ENCODE measurements around the gene ERVW-1. TPM values are rescaled to one million over a fixed set of nuclear protein-coding genes. Genes with fewer than 3 reads are reported as not detected.

Gene ERVW-1
- total and polyA plus RNA-seq, 12 donors, result 0.06 TPM; not detected in 11

GRCh38 chr7:92466682-92467081 lies 11.1 kb downstream of the ERVW-1 start:
- H3K27ac ChIP-seq, result no peak overlapping the region
- no peaks in the 10 kb centered on the region for H3K4me1 ChIP-seq (replicated peaks in 1 of 2)
- no peaks in the 10 kb centered on the region for H3K36me3 ChIP-seq (replicated peaks in 1 of 2)
- intact Hi-C loops (cut with DNase I), result no loop called here
- no peaks in the 10 kb centered on the region for H3K27me3 ChIP-seq
- TF ChIP-seq CTCF (IDR thresholded peaks at IDR 0.05) (no peak), POLR2A (IDR thresholded peaks at IDR 0.05) (no peak)
- no peak for DNase-seq
- H3K9me3 ChIP-seq (replicated peaks in 1 of 3), result no peaks in the 10 kb centered on the region
- no peak overlapping the region for H3K4me3 ChIP-seq
- 75 to 93% (median 90%) methylated on average over 2 of the region's 2 CpGs for WGBS, 4 donors

- no peaks in the 10 kb centered on the region for H3K36me3 ChIP-seq (replicated peaks in 1 of 2)
- H3K4me1 ChIP-seq (replicated peaks in 1 of 2), result no peaks in the 10 kb centered on the region
- H3K9me3 ChIP-seq (replicated peaks in 1 of 3), result no peaks in the 10 kb centered on the region
- intact Hi-C loops (cut with DNase I), result no loop called here
- WGBS, 4 donors, result 57 to 68% (median 65%) methylated on average over 3 of the region's 3 CpGs
- H3K4me3 ChIP-seq, result no peak overlapping the region
- no peak for TF ChIP-seq POLR2A (IDR thresholded peaks at IDR 0.05)
- no peak for TF ChIP-seq CTCF (IDR thresholded peaks at IDR 0.05)
- no peaks in the 10 kb centered on the region for H3K27me3 ChIP-seq
- DNase-seq, result no peak
- no peak overlapping the region for H3K27ac ChIP-seq
These were observed 13.2 kb downstream of the ERVW-1 start for GRCh38 chr7:92464515-92464914.

- Histone ChIP-seq H3K4me1 (replicated peaks in 1 of 2) (no peaks in the 10 kb centered on the region), H3K27me3 (no peaks in the 10 kb centered on the region), H3K36me3 (replicated peaks in 1 of 2) (peaks cover 0 to 3% of the 10 kb centered on the region in 2 donors), H3K4me3 (no peak overlapping the region), H3K27ac (no peak overlapping the region), H3K9me3 (replicated peaks in 1 of 3) (no peaks in the 10 kb centered on the region)
- intact Hi-C loops (cut with DNase I), result no loop called here
- WGBS, 4 donors, result 92 to 98% (median 97%) methylated on average over 3 of the region's 3 CpGs
- no peak for DNase-seq
- TF ChIP-seq POLR2A (IDR thresholded peaks at IDR 0.05), result no peak
- no peak for TF ChIP-seq CTCF (IDR thresholded peaks at IDR 0.05)
These were observed 15.2 kb downstream of the ERVW-1 start for GRCh38 chr7:92462560-92462959.

GRCh38 chr7:92461027-92462003 lies 16.4 kb downstream of the ERVW-1 start:
- Histone ChIP-seq H3K4me1 (replicated peaks in 1 of 2) (no peaks in the 10 kb centered on the region), H3K36me3 (replicated peaks in 1 of 2) (peaks cover 0 to 15% of the 10 kb centered on the region in 2 donors), H3K27me3 (no peaks in the 10 kb centered on the region), H3K27ac (no peak overlapping the region), H3K4me3 (no peak overlapping the region), H3K9me3 (replicated peaks in 1 of 3) (no peaks in the 10 kb centered on the region)
- TF ChIP-seq POLR2A (IDR thresholded peaks at IDR 0.05) (no peak), CTCF (IDR thresholded peaks at IDR 0.05) (peak; percentile 49 to 78 (median 59))
- intact Hi-C loops (cut with DNase I), result no loop called here
- DNase-seq, result peak; percentile 17 to 60 (median 40)
- 50 to 60% (median 54%) methylated on average over 8 of the region's 8 CpGs for WGBS, 4 donors
